ENCODE measurements around the gene PAX9. TPM values are rescaled to one million over a fixed set of nuclear protein-coding genes. Genes with fewer than 3 reads are reported as not detected.

Gene PAX9
- total RNA-seq, 1 donor from 2014 or later = 0.18 TPM

DNA sequence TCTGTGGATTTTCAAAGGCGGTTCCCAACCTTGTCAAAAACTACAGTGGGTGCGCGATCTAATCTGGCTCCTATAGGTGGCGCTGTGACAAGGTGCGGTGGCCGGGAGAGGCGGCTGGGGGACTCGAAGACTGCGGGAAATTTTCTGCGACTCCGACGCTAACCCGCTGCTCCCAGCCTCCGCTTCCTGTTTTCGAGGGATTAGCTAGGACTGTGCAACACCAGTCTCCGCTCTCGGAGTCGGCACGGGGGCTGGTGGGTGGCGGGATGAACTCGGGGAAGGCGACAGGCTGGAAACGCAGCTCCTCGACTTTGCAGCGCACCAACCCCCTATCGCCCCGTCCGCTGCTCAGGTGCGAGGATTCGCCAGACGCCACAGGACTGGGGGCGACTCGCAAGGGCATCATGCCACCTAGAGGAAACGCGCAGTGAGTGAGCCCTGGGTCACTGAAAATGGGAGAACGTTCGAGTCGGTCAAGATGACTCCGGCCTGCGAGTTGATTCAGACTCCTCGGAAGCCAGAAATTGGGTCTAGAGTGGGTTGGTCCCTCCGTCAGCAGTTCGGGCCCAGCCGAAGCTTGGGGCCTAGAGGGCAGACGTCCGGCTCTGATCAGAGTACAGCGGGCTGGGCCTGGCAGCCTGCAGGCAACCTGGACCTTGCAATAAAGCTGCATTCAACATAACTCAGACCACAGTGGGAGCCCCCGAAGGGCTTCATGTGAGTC lies 5.5 kb upstream of the PAX9 start:
- DNase-seq (ENCODE audit: extremely low read depth, low read depth, low spot score) = no peak

- DNase-seq (ENCODE audit: extremely low read depth, low read depth, low spot score) = no peak
These were observed 4.8 kb upstream of the PAX9 start for GRCh38 chr14:36656687-36657398.

DNA sequence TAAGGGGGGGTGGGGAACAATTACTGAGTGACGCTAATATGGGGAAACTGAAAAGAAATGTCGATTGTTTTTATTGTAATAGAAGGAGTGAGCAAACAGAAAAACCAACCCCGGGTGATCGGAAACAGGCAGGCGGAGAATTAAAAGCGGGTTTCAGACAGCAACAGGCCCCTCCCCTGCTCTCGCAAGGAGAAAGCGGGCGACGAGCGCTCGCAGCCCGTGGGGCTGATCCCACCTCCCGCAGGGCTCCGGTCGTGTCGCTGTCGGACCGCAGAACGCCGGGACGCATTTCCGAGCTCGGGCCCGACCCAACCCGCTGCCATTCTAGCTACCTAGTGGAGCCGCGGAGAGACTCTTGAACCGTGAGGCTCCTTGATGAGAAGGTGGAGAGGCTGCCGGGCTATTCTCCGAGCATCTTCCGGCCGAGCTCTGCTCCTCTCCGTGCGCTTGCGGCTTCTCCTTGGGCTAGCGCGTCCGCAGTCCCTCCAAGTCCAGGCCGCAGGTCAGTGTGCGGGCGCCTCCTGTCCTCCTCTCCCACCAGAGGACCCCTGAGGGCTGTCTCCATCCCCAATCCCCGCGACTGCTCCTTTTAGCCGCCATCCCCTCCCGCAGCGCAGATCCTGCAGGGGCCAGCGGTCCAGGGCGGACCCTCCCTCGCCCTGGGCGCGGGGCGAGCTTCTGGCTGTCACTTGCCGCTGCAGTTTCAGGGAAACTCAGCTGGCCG lies 4.1 kb upstream of the PAX9 start:
- no peak for DNase-seq (ENCODE audit: extremely low read depth, low read depth, low spot score)

GRCh38 chr14:36658123-36659009 lies 3.3 kb upstream of the PAX9 start:
- no peak for DNase-seq (ENCODE audit: extremely low read depth, low read depth, low spot score)

- no peak for DNase-seq (ENCODE audit: extremely low read depth, low read depth, low spot score)
These were observed 2.4 kb upstream of the PAX9 start for GRCh38 chr14:36659010-36659821.

GRCh38 chr14:36659822-36660735 lies 1.6 kb upstream of the PAX9 start:
- no peak for DNase-seq (ENCODE audit: extremely low read depth, low read depth, low spot score)

DNA sequence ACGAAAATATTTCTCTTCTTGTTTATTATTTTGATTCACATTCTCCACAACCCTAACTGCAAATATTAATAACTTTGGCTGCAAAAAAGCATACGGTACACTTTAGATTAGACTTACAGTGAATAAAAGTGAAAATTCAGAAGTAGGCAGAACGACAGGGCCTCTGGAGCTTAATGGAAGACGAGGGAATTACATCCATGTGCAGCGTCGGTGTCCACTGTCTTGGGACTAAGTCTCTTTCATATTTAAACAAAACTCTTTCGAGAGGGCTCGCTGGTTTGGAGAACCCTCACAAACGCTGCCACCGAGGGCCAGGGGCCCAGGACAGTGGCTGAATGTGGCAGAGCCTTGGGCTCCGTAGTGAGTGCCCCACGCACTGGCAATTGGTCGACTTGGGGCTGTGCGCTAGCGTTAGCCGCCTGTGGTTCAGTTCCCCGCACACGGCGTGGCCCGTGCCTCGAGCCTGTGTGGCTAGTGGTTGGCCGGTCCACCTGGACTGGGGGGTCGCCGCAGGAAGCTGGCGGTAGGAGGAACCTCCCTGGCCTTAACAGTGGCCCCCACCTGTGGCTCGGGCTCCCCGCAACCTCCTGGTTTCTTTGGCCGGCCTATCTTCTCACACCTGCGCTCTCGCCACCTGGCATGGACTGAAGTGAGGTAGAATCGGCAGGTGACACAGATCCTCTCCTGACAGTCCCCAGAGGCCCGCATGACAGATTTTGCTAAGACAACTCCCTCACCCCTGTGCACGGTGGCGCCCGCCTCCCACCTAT lies 739 bp upstream of the PAX9 start:
- no peak for DNase-seq (ENCODE audit: extremely low read depth, low read depth, low spot score)

- no peak for DNase-seq (ENCODE audit: extremely low read depth, low read depth, low spot score)
These were observed 540 bp downstream of the PAX9 start for GRCh38 chr14:36662258-36662542.

DNA sequence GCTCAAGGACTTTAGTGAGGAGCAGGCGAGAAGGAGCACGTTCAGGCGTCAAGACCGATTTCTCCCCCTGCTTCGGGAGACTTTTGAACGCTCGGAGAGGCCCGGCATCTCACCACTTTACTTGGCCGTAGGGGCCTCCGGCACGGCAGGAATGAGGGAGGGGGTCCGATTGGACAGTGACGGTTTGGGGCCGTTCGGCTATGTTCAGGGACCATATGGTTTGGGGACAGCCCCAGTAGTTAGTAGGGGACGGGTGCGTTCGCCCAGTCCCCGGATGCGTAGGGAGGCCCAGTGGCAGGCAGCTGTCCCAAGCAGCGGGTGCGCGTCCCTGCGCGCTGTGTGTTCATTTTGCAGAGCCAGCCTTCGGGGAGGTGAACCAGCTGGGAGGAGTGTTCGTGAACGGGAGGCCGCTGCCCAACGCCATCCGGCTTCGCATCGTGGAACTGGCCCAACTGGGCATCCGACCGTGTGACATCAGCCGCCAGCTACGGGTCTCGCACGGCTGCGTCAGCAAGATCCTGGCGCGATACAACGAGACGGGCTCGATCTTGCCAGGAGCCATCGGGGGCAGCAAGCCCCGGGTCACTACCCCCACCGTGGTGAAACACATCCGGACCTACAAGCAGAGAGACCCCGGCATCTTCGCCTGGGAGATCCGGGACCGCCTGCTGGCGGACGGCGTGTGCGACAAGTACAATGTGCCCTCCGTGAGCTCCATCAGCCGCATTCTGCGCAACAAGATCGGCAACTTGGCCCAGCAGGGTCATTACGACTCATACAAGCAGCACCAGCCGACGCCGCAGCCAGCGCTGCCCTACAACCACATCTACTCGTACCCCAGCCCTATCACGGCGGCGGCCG lies 1.1 kb downstream of the PAX9 start:
- no peak for DNase-seq (ENCODE audit: extremely low read depth, low read depth, low spot score)

GRCh38 chr14:36663404-36664321 lies 2.0 kb downstream of the PAX9 start:
- DNase-seq (ENCODE audit: extremely low read depth, low read depth, low spot score) = no peak

- DNase-seq (ENCODE audit: extremely low read depth, low read depth, low spot score) = no peak
These were observed 2.9 kb downstream of the PAX9 start for GRCh38 chr14:36664322-36665193.

DNA sequence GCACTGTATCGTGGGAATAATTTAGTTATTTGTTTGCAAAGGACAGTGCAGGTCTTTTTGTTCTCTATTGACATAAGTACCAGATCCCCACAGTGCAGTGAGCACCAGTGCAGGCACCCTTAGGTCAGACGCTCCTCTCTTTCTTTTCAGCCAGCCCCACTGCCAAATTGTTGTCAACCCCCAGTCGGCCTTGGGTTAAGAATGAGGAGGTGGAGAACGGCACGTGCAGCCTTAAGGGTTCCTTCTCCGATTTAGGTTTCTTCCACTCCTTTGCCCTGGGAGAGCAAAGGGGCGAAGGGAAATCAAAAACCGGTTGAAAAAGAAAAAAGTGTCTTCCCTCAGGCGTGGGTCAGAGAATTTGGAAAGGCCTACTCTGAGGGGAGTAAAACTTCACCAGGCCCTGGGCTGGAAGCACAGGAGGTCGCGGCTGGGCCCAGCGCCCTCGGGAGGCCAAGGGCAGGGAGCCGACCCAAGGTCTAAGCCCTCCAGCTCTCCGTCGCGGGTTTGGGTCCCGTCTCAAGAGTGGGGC lies 4.3 kb downstream of the PAX9 start:
- no peak for DNase-seq (ENCODE audit: extremely low read depth, low read depth, low spot score)

DNA sequence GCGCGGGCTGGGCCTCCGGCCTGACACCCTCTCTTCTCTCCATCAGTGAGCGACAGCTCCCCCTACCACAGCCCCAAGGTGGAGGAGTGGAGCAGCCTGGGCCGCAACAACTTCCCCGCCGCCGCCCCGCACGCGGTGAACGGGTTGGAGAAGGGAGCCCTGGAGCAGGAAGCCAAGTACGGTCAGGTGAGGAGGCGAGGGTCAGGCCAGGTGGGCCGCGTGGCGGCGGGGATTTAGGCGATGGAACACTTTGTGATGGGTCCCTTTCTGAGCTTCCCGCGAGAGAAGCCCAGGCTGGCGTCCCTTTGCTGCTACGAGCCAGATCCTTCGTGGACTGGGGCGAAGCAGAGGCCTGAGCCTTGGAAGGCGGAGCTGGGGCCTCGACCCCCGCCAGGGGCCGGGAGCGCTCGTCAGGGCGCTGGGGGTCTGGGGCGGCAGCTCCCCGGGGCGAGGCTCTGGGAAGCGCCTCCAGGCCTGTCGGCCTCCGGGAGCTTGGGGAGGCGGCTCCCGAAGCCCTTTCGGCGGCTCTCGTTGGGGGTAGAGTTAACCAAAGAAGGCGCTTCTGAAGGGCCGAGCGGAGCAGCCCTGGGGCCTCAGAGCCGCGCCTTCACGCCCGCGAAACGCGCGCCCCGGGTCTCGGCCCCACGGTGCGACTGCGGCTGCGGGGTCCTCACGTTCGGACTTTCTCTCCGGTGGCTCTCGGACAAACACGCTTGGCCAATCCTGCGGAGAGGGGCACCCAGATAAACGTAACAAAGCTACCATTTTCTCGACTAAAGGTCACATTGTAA lies 5.0 kb downstream of the PAX9 start:
- DNase-seq (ENCODE audit: extremely low read depth, low read depth, low spot score) = no peak

- no peak for DNase-seq (ENCODE audit: extremely low read depth, low read depth, low spot score)
These were observed 6.0 kb downstream of the PAX9 start for GRCh38 chr14:36667679-36668078.

All from glomerular endothelial cell (primary cell).